ENCODE data around the gene NRXN3. TPM values are rescaled to one million over a fixed set of nuclear protein-coding genes. Genes with fewer than 3 reads are reported as not detected.

The NRXN3 gene
- total and polyA plus RNA-seq, 2 donors (not counting 1 experiment from before 2014, with no cell fraction given) = not detected

DNA sequence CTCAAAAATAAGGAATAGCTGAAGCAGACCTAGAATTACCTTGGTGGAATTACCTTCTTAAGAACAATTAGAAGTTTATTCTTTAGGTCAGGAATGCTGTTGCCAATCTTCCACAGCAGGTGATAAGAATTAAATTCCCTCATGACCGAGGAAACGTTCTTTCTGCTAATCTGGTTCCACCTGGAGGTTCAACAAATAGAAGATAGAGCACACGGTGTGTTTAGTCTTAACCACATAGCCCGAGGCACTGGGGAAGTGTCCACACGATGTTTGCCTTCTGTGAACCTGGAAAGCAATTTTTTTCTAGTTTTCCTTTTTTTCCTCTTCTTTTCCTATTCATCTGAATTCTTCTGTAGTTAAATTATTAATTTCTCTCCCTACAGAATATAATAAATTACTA lies 906.9 kb downstream of the NRXN3 start:
- Histone ChIP-seq H3K79me2 (ENCODE audit: control insufficient read depth, insufficient read depth, low read length) (no peaks in the 10 kb centered on the region), H3K4me3 (ENCODE audit: control extremely low read depth in 1 of 5, extremely low read depth in 1 of 5, insufficient read depth in 1 of 5, low read depth in 2 of 5, low read length in 4 of 5) (no peak overlapping the region), H3K4me1 (ENCODE audit: control insufficient read depth in 2 of 2, insufficient read depth in 2 of 2, low read length in 2 of 2) (no peaks in the 10 kb centered on the region), H3K27me3 (replicated peaks in 1 of 4; ENCODE audit: control extremely low read depth in 1 of 4, control insufficient read depth in 3 of 4, insufficient read depth in 4 of 4, low read length in 3 of 4) (no peaks in the 10 kb centered on the region), H3K27ac (ENCODE audit: low read length in 2 of 2) (no peak overlapping the region), H3K4me2 (replicated peaks; ENCODE audit: low read depth, low read length, poor library complexity, severe bottlenecking) (no peak overlapping the region), H3K36me3 (replicated peaks in 1 of 2; ENCODE audit: control extremely low read depth in 1 of 2, control insufficient read depth in 1 of 2, extremely low read depth in 1 of 2, insufficient read depth in 2 of 2, low read length in 1 of 2) (no peaks in the 10 kb centered on the region), H3K9me3 (ENCODE audit: control extremely low read depth in 1 of 3, control insufficient read depth in 2 of 3, insufficient read depth in 1 of 3, low read length in 2 of 3) (no peaks in the 10 kb centered on the region), H4K20me1 (ENCODE audit: control insufficient read depth, insufficient read depth, low read length, poor library complexity, severe bottlenecking) (no peaks in the 10 kb centered on the region), H2AFZ (ENCODE audit: insufficient read depth, low read depth, low read length, poor library complexity, severe bottlenecking) (no peak overlapping the region), H3K9ac (ENCODE audit: low read length) (no peak overlapping the region)
- intact Hi-C loops (cut with micrococcal nuclease) = no loop called here
- no peak for DNase-seq
- WGBS (ENCODE audit: insufficient coverage) = 79% methylated on average over 4 of the region's 5 CpGs
- CTCF ChIA-PET = no interaction called here
- Mint-ChIP-seq H3K27me3 (no peaks in the 10 kb centered on the region), H3K4me3 (no peak overlapping the region), H3K27ac (no peak overlapping the region), H3K9me3 (ENCODE audit: insufficient read depth) (peaks cover 2% of the 10 kb centered on the region), H3K4me1 (no peaks in the 10 kb centered on the region)
- TF ChIP-seq EZH2 (IDR thresholded peaks at IDR 0.05; ENCODE audit: borderline replicate concordance, insufficient read depth, low read depth, low read length, poor library complexity, severe bottlenecking) = no peak
- no peak for ATAC-seq (ENCODE audit: low read depth)
- POLR2A ChIA-PET = no interaction called here

DNA sequence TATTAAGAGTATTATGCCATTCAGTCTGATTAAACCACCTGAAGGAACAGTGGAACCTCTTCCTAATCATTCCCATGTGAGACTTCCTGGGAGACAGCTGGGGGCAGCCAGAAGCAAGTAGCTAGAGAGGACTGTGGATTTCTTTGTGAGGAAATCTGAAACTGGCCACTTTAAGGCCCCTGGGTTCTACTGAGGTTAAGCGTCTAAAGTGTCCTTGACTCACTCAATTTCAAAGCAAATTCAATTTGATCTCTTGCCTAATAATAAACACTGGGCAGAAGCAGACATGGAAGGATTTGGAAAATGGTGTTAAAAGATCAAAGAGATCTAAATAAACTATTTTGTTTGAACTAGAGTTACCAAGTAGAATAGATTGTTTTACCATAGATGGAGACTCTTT lies 909.9 kb downstream of the NRXN3 start:
- no peak overlapping the region for H3K27ac ChIP-seq (ENCODE audit: low read length in 2 of 2)
- H3K4me3 ChIP-seq (ENCODE audit: control extremely low read depth in 1 of 5, extremely low read depth in 1 of 5, insufficient read depth in 1 of 5, low read depth in 2 of 5, low read length in 4 of 5) = no peak overlapping the region
- Mint-ChIP-seq H3K4me3 (no peak overlapping the region), H3K9me3 (ENCODE audit: insufficient read depth) (no peaks in the 10 kb centered on the region), H3K27me3 (no peaks in the 10 kb centered on the region), H3K27ac (no peak overlapping the region), H3K4me1 (no peaks in the 10 kb centered on the region)
- intact Hi-C loops (cut with micrococcal nuclease) = no loop called here
- WGBS (ENCODE audit: insufficient coverage) = no CpG with 5 or more reads among the region's 1 CpG
- H3K9me3 ChIP-seq (ENCODE audit: control extremely low read depth in 1 of 3, control insufficient read depth in 2 of 3, insufficient read depth in 1 of 3, low read length in 2 of 3) = no peaks in the 10 kb centered on the region
- no peak overlapping the region for H3K9ac ChIP-seq (ENCODE audit: low read length)
- no peaks in the 10 kb centered on the region for H3K79me2 ChIP-seq (ENCODE audit: control insufficient read depth, insufficient read depth, low read length)
- DNase-seq (no peak), ATAC-seq (ENCODE audit: low read depth) (no peak)
- H2AFZ ChIP-seq (ENCODE audit: insufficient read depth, low read depth, low read length, poor library complexity, severe bottlenecking) = no peak overlapping the region
- H3K4me2 ChIP-seq (replicated peaks; ENCODE audit: low read depth, low read length, poor library complexity, severe bottlenecking) = no peak overlapping the region
- CTCF ChIA-PET = no interaction called here
- H3K36me3 ChIP-seq (replicated peaks in 1 of 2; ENCODE audit: control extremely low read depth in 1 of 2, control insufficient read depth in 1 of 2, extremely low read depth in 1 of 2, insufficient read depth in 2 of 2, low read length in 1 of 2) = no peaks in the 10 kb centered on the region
- POLR2A ChIA-PET = no interaction called here
- TF ChIP-seq EZH2 (IDR thresholded peaks at IDR 0.05; ENCODE audit: borderline replicate concordance, insufficient read depth, low read depth, low read length, poor library complexity, severe bottlenecking) = no peak
- TF ChIP-seq, protein P1, sequence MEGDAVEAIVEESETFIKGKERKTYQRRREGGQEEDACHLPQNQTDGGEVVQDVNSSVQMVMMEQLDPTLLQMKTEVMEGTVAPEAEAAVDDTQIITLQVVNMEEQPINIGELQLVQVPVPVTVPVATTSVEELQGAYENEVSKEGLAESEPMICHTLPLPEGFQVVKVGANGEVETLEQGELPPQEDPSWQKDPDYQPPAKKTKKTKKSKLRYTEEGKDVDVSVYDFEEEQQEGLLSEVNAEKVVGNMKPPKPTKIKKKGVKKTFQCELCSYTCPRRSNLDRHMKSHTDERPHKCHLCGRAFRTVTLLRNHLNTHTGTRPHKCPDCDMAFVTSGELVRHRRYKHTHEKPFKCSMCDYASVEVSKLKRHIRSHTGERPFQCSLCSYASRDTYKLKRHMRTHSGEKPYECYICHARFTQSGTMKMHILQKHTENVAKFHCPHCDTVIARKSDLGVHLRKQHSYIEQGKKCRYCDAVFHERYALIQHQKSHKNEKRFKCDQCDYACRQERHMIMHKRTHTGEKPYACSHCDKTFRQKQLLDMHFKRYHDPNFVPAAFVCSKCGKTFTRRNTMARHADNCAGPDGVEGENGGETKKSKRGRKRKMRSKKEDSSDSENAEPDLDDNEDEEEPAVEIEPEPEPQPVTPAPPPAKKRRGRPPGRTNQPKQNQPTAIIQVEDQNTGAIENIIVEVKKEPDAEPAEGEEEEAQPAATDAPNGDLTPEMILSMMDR (IDR thresholded peaks at IDR 0.05) = no peak
- H4K20me1 ChIP-seq (ENCODE audit: control insufficient read depth, insufficient read depth, low read length, poor library complexity, severe bottlenecking) = no peaks in the 10 kb centered on the region
- H3K27me3 ChIP-seq (replicated peaks in 1 of 4; ENCODE audit: control extremely low read depth in 1 of 4, control insufficient read depth in 3 of 4, insufficient read depth in 4 of 4, low read length in 3 of 4) = no peaks in the 10 kb centered on the region
- H3K4me1 ChIP-seq (ENCODE audit: control insufficient read depth in 2 of 2, insufficient read depth in 2 of 2, low read length in 2 of 2) = no peaks in the 10 kb centered on the region
